GM18508 (cell line): ENCODE measurements around the gene PDPN.

ENCODE experiments used
- ATAC-seq: cut with Tn5 transposase; IDR thresholded peaks from one replicate; pipeline ENCODE4 v1.9.1; 2021; ENCODE audit warnings: moderate number of reproducible peaks; ENCODE audit not compliant: insufficient read depth, unreplicated experiment

PDPN gene

DNA sequence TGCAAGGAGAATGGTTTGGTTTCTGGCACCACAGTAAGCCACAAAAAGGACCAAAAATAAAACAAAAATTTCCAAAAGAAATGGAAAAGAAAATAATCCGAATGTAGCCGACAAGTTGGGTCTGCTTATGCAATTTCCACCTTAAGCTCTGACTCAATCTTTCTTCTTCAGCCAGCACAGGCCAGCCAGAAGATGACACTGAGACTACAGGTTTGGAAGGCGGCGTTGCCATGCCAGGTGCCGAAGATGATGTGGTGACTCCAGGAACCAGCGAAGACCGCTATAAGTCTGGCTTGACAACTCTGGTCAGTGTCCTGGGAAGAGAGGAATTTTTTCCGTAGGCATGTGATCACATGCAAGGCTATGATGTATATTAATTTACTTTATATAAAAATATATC lies 23.4 kb downstream of the PDPN start:
- ATAC-seq = no peak

DNA sequence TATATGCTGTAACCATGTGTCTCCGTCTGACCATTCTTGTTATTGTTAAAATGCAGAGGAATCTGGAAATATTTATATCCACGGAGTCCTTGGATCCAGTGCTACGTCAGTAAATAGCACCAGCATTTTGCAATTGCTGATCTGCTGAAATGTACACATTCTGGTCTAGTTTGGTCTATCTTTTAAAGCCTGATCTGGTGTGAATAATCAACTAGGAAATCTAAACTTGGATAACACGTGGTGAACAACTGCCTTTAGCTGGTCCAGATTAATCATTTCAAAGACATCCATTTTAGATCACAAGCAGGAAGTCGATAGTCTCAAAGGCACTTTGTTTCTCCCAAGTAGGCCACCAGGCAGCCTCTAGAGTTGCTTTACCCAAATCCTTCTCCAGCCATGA lies 32.6 kb downstream of the PDPN start:
- ATAC-seq = no peak

DNA sequence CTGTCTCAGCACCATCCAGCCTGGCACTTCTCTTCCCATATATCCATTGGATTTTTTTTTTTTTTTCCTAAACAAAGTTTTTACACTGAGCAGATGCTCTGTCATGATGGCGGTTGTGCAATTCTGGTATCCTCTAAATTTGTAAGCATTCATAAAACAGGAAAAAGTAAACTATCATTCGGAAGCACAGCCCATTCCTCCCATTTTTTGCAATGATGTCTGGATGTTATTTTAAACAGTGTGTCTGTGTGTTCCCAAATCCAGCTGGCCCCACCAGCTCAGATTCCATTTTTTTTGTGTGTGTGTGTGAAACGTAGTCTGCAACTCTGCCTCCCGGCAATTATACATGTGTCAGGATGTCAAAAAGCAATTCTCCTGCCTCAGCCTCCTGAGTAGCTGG lies 33.5 kb downstream of the PDPN start:
- no peak for ATAC-seq

DNA sequence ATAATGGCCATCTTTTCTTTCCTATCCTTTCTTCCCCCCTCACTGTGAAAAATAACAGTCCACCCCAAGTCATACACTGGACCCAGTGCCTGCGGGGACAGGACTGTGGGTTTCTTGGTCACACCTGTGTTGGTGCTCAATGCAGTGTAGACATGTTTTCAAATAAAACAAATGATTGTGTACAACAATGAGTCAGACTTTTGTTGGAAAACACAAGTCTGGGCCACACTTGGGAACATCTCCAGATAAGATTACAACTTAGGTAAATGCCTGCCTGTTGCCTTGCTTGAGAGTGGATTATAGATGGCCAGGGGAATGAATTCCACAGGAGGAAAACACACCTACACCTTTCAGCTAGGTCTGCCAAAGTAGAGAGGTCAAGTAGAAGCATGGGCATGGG lies 34.1 kb downstream of the PDPN start:
- ATAC-seq = no peak

DNA sequence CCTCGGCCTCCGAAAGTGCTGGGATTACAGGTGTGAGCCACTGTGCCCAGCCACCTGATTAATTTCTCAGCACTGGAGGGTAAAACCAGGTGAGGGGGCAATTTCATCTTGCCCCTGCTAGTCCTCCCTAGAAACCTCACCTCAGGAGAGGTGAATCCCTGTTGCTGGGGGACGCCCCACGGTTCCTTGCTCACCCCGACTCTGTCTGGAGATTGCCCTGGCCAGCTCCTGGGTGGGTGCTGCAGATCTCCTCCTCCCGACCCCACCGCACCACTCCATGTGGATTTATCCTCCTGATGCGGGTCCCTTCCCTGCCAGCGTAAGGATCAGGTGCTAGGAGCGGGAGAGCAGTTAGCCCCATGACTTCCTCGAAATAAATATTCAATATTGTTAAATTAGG lies 34.9 kb downstream of the PDPN start:
- ATAC-seq = no peak

DNA sequence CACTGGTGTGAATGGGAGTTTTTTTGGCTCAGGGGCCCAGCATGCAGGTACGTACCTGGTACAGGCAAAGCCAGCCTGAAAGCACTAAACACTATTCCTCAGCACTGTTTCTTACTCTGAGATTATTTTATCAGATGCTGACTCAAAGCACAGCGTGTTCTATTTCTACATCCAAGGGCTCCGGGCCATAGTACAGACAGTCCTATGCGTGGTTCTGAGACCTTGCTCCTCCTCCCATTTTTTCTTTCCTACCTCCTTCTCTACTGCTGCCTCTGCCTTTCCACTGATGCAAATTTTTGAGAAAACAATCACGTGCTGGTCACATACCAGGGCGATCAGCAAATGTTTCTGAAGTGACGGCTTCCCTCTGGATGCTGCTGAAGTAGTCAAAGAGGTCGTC lies 36.3 kb downstream of the PDPN start:
- ATAC-seq = no peak

DNA sequence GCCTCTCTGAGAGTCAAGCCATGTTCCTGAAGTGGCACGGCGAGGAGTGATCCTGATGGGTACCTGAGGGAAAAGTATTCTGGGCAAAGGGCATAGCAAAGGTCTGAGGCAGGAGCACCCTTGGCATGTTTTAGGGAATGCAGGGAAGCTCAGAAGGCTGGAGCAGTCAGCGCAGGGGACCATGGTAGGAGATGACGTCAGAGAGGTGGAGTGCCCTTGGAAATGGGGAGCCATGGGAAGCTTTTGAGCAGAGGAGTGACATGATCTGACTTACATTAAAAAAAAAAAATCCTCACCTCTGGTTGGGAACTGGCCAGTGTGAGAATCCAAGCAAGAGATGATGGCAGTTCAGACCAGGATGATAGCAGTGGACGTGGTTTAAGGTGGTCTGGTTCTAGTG lies 37.2 kb downstream of the PDPN start:
- ATAC-seq = no peak

DNA sequence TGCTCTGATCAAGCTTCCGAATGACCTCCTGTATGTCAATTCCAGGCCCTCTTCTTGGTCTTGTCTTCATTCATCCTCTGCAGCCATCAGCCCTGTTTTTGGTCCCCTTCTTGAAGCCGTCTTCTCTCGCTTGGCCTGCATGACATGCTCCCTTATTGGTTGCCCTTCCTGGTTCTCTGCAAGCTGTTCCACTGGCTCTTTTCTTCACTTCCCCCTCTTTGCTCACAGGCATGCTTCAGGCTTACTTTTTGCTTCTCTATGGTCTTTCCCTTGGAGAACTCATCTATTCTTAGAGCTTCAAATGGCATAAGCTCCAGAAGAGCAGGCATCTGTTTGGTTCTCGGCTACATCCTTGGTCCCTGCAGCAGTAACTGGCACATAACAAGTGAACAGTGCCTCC lies 38.8 kb downstream of the PDPN start:
- ATAC-seq = no peak

DNA sequence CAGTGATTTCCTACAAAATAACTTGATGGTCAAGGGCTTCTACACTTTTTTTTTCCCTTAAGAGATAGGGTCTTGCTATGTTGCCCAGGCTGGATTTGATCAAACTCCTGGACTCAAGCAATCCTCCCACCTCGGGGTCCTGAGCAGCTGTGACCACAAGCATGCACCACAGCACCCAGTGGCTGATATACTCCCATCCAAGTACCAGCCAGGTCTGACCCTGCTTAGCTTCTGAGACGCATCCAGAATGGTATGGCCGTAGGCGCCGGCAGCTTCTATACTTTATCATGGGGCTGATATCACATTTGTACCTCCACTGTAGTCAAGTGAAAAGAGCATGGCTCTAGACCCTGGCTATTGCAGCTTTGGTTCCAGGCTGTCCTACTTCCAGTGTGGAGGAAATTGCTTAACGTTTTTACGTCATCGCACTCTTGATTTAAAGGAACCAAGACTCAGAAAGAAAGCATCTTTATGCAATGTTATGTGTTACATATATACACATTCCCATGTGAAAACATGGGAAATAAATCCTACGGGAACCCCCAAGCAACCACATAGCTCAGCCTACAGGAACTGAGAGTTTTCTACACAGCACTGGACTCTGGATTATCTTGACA lies 39.5 kb downstream of the PDPN start:
- ATAC-seq = no peak

DNA sequence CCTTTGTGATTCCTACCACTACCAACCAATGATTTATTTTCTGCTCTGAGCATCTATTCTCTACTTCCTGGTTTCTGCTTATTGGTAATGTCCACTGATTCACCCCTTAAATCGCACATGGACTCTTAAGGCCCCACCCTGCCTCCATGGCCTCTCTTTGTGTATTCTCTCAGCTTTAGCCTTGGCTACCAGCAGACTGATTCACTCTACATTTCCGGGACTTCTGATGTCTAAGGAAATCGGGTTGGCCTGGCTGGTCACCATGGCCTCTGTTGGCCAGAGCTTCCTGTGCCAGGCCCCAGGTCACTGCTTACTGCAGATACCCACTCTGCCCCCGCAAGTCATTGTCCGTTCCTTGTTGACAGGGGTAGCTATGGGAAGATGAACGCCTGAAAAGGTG lies 40.9 kb downstream of the PDPN start:
- ATAC-seq = no peak

DNA sequence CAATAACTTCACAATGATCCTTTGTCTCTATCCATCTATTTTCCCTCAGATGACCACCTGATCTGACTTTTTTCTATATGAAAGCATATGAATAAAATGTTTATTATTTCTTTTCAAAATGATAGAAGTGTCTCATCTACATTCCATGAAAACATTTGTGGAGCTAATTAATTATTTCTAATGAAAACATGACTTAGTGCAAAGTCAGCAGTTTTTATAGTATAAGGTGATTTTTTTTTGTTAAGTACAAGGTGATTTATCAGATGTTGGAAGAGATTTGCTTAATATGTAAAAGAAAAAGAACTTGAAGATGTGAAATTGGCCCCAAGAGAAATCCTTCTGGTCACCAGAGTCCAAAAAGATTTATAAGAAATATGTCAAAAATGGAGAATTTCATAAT lies 43.5 kb downstream of the PDPN start:
- no peak for ATAC-seq

DNA sequence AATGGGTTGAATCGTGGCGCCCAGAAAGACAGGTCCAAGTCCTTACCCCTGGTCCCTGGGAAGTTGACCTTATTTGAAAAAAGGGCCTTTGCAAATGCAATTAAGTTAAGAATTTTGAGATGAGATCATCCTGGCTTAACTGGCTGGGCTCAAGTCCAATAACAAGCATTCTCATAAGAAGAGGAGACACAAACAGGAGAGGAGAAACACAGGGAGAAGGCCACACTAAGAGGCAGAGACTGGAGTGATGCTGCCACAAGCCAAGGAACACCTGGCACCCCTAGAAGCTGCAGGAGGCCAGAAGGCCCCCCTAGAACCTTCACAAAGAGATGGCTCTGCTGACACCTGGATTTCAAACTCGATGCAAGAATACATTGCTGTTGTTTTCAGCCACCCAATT lies 44.6 kb downstream of the PDPN start:
- ATAC-seq = no peak

DNA sequence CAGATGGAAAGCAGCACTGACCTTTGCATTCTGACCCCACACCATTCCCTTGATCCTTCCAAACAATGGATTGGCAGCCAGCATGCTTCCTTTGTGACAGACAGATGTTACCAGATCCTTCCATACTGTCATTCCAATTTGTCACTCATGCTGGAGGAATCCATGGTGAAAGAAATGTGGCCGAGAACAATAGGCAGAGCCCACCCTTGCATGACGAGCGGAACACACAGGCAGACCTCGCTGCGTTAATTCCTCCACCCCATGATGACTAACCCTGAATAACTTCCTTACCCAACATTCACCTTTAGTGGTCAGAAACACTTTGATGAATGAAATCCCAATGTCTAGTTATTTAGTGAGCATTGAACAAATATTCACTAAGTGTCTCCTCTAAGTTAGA lies 45.1 kb downstream of the PDPN start:
- no peak for ATAC-seq

DNA sequence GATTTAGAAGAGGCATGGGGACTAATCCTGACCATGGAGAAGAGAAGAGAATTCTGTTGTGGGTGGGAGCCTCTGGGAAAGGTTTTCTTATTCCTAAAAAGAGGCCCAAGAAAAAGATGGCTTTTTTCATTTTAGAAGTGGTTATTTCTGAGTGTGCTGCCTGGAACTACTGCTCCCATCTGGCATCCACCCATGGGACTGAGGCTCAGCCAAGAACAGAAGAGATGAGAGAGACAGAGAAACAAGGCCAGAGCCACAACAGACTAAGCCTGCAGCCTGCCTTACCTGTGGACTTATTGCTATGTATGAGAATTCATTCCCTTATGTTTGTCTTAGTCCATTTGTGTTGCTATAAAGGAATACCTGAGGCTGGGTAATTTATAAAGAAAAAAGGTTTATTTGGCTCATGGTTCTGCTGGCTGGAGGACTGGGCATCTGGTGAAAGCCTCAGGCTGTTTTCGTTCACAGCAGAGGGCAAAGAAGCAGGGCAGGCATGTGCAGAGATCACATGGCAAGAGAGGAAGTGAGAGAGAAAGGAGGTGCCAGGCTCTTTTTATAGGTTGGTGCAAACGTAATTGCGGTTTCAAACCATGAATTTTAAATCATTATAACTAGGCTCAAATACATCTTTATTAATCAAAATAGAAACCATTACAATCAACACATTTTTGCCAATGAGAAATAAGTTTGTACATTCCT lies 58.8 kb downstream of the PDPN start:
- ATAC-seq = no peak

DNA sequence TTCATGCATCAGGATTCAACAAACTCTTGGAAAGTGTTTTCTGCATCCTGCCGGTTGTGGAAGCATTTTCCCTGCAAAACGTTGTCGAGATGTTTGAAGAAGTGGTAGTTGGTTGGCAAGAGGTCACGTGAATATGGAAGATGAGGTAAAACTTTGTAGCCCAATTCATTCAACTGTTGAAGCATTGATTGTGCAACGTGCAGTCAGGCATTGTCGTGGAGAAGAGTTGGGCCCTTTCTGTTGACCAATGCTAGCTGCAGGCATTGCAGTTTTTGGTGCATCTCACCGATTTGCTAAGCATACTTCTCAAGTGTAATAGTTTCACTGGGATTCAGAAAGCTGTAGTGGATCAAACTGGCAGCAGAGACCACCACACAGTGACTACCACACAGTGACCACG lies 59.4 kb downstream of the PDPN start:
- ATAC-seq = no peak

DNA sequence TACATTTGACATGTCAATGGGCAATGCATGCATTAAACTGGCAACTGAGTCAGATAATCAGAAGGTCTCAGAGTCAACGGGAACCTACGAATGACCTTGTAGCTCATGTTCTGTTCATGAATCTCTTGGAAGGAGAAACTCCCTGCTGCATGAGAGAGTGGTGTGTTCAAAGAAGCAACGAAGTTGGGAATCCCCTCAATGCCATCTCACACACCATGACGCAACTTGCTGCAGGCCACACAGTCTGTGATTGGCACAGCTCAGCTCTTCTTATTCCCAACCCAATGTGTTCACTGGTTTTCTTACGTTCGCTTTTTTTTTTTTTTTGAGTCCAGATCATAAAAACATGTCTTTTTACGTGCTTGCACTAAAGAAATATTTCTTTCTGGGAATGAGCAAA lies 62.9 kb downstream of the PDPN start:
- ATAC-seq = no peak

DNA sequence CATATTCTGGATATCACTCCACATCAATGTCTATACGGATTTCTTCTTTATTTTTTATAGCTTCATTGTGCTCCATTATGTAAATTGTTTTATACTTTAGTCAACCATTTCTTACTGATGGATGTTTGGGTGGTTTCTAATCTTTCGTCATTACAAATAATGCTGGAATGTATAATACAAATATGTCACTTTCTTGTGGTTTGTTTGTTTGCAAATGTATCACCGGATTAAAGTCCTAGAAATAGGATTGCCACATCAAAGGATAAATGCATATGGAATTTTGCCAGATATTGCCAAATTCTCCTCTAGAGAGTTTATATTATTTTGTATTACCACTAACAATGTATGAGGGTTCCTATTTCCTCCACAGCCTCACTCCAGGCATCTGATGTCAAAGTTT lies 67.6 kb downstream of the PDPN start:
- ATAC-seq = no peak

DNA sequence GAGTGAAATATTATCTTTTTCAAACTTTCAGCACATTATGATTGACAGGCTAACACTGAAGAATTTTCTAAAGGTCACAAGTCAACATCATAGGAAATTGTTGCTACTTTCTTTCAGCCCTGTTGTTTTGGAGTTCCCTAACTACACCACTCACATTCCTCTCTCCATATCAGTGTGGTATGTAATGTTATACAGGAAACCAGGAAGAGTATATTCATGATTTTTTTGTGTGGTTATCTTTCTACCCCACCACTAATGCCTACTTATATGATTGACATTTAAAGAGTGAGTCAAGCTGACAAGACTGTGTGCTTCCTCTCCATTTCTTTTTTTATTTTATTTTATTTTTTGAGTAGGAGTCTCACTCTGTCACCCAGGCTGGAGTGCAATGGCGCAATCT lies 68.6 kb downstream of the PDPN start:
- ATAC-seq = no peak

DNA sequence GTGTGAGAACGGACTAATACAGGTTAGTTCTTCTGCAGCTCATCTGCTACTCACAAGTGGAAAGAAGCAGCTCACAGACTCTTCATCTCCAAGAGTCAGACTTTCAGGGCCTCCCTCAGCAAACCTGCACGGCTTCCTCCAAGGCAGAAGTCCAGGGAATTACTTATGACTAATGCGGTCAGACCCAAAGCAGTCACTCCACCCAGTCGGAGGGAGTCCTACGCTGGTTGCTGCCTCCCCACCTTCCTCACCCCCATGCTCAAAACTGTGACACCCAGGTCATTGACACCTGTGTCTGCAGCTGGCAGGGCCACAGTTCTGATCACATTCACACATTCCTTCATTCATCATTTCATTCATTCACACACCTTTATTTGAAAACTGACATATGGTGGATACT lies 77.9 kb downstream of the PDPN start:
- ATAC-seq = no peak

DNA sequence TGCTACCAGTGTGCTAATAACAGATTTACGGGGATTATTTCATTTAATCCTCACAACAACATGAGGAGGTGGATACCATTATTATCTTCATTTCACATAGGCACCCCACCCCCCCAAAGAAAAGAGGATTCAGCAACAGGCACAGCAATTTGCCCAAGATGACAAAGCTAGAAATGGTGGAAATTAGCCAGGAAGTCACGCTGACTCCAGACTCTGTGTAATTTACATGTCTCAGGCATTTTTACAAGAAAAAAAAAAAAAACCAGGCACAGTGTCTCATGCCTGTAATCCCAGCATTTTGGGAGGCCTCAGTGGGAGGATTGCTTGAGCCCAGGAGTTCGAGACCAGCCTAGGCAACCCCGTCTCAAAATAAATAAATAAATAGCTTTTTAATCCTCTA lies 78.9 kb downstream of the PDPN start:
- ATAC-seq = no peak

DNA sequence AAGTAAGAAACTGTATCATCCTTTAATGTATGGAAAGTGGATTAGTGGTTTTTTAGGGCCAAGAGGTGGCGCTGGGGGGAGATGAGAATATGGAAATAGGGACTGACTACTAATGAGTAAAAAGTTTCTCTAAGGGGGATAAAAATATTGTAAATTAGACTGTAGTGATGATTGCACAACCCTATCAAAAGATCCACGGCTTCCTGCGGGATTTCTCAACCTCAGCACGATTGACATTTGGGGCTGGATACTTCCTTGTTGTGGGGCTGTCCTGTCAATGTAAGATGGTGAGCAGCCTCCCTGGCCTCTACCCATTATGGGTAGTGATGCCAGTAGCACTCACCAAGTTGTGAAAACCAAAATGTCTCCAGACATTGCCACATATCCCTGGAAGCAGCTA lies 80.3 kb downstream of the PDPN start:
- no peak for ATAC-seq

DNA sequence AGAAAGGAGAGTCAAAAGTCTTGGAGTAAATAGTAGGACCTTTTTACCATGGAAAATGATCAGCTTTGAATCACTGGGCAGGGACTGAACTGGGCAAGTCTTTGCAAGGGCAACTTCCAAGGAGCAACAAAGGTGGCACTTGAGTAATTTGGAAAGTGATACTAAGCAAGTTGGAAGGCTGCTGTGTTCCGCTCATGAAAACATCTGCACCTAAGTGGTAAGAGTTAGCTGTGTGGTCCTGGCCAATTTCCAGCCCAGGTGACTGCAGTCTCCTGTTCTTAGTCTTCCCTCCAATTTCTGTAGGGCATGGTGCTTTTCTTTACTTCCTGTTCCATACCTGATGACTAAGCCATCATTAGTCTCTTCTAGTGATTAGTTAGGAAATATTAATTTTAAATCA lies 80.8 kb downstream of the PDPN start:
- ATAC-seq = no peak

DNA sequence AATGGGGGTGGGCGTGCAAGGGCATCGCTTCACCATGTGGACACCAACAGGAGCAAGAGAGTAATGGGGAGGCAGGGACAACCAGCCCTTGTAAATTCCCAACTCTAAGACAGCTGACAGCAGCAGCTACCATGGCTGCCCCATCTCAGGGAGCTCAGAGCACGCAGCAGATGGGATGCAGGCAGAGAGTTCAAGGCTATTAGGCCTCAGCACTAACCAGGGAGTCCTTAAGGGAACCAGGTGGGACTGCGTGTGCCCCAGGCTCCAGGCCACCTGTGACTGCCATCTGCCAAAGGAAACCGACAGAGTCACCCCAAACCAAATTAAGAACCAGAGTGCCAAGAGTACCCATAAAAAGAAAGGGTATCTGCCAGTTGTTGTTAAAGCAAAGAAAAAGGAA lies 82.7 kb downstream of the PDPN start:
- ATAC-seq = no peak
